IPS-18a (cell line): ENCODE results near the gene PCNX3.
A peak's percentile ranks its signal among the peaks of the same experiment; 100 is the strongest.

ENCODE experiments used
- H3K27ac ChIP-seq: one replicate; pipeline ENCODE4 v1.5.1; 2013; ENCODE audit warnings: low read length
- H3K27me3 ChIP-seq: one replicate; pipeline ENCODE4 v1.6.1; 2013; ENCODE audit warnings: mild to moderate bottlenecking, low read length; ENCODE audit not compliant: control insufficient read depth, insufficient read depth
- H3K36me3 ChIP-seq: one replicate; pipeline ENCODE4 v1.6.1; 2013; ENCODE audit warnings: low read depth, low read length; ENCODE audit not compliant: control insufficient read depth
- H3K4me1 ChIP-seq: one replicate; pipeline ENCODE4 v1.6.1; 2013; ENCODE audit warnings: low read depth, low read length; ENCODE audit not compliant: control insufficient read depth
- H3K4me3 ChIP-seq: one replicate; pipeline ENCODE4 v1.5.1; 2013; ENCODE audit warnings: low read length
- H3K9ac ChIP-seq: one replicate; pipeline ENCODE4 v1.6.1; 2013; ENCODE audit warnings: mild to moderate bottlenecking, low read length, moderate library complexity
- H3K9me3 ChIP-seq: one replicate; pipeline ENCODE4 v1.6.1; 2013; ENCODE audit warnings: low read depth, low read length; ENCODE audit not compliant: control insufficient read depth

Gene PCNX3

GRCh38 chr11:65584106-65584505 is 31.5 kb upstream of the PCNX3 start:
- H3K27ac ChIP-seq, result no peak overlapping the region
- H3K4me3 ChIP-seq, result no peak overlapping the region
- H3K36me3 ChIP-seq, result no peaks in the 10 kb centered on the region
- no peak overlapping the region for H3K9ac ChIP-seq
- H3K4me1 ChIP-seq, result peaks cover 4% of the 10 kb centered on the region
- H3K9me3 ChIP-seq, result no peaks in the 10 kb centered on the region
- no peaks in the 10 kb centered on the region for H3K27me3 ChIP-seq

DNA sequence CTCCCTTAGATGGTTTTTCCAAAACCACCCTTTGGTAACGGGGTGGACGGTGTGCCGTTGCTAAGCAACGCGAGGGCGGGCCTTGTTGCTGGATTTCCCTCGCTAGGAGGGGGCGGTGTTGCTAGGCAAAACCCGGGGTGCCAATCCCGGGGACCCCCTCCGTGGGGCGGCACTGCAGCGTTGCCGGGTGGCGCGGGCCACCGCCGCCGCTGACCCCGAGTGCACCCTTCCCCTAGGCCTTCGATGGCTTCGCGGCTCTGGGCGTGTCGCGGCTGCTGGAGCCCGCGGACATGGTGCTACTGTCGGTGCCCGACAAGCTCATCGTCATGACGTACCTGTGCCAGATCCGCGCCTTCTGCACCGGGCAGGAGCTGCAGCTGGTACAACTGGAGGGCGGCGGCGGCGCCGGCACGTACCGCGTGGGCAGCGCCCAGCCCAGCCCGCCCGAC is 30.8 kb upstream of the PCNX3 start:
- no peak overlapping the region for H3K27ac ChIP-seq
- H3K27me3 ChIP-seq, result no peaks in the 10 kb centered on the region
- no peak overlapping the region for H3K9ac ChIP-seq
- H3K4me1 ChIP-seq, result peaks cover 4% of the 10 kb centered on the region
- no peaks in the 10 kb centered on the region for H3K9me3 ChIP-seq
- H3K36me3 ChIP-seq, result no peaks in the 10 kb centered on the region
- H3K4me3 ChIP-seq, result no peak overlapping the region

GRCh38 chr11:65585396-65586246 is 30.0 kb upstream of the PCNX3 start:
- no peak overlapping the region for H3K27ac ChIP-seq
- no peak overlapping the region for H3K4me3 ChIP-seq
- no peaks in the 10 kb centered on the region for H3K9me3 ChIP-seq
- peaks cover 8% of the 10 kb centered on the region for H3K27me3 ChIP-seq
- peaks cover 4% of the 10 kb centered on the region for H3K4me1 ChIP-seq
- H3K9ac ChIP-seq, result no peak overlapping the region
- H3K36me3 ChIP-seq, result no peaks in the 10 kb centered on the region

GRCh38 chr11:65586247-65586630 is 29.3 kb upstream of the PCNX3 start:
- H3K9me3 ChIP-seq, result no peaks in the 10 kb centered on the region
- H3K27me3 ChIP-seq, result peaks cover 14% of the 10 kb centered on the region
- no peak overlapping the region for H3K27ac ChIP-seq
- peaks cover 4% of the 10 kb centered on the region for H3K4me1 ChIP-seq
- H3K9ac ChIP-seq, result no peak overlapping the region
- H3K36me3 ChIP-seq, result no peaks in the 10 kb centered on the region
- no peak overlapping the region for H3K4me3 ChIP-seq

DNA sequence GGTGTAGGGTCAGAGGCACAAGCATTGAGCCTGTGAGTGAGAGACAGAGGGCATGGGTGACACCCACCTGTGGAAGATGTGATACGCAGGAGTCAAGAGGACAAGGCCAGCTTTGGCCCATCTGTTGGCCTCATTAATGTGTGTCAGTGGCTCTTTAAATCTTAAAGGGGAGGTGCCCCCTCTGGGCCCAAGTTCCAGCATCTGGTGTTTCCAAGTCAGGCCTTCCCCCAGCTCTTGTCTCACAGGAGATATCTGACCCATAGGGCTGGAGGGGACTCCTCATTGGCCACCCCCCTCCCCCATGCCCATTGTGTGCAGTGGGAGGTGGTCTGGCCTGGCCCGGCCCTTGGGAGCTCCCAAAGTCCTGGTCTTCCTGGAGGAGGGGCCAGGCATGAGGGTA is 28.9 kb upstream of the PCNX3 start:
- Histone ChIP-seq H3K9ac (no peak overlapping the region), H3K36me3 (no peaks in the 10 kb centered on the region), H3K4me1 (peaks cover 4% of the 10 kb centered on the region), H3K27ac (no peak overlapping the region), H3K27me3 (peaks cover 18% of the 10 kb centered on the region), H3K9me3 (no peaks in the 10 kb centered on the region), H3K4me3 (no peak overlapping the region)

- H3K36me3 ChIP-seq, result no peaks in the 10 kb centered on the region
- peaks cover 7% of the 10 kb centered on the region for H3K4me1 ChIP-seq
- H3K27ac ChIP-seq, result no peak overlapping the region
- no peaks in the 10 kb centered on the region for H3K9me3 ChIP-seq
- no peak overlapping the region for H3K4me3 ChIP-seq
- H3K27me3 ChIP-seq, result peaks cover 33% of the 10 kb centered on the region
- H3K9ac ChIP-seq, result no peak overlapping the region
Observed at GRCh38 chr11:65588199-65589054, 27.1 kb upstream of the PCNX3 start.

DNA sequence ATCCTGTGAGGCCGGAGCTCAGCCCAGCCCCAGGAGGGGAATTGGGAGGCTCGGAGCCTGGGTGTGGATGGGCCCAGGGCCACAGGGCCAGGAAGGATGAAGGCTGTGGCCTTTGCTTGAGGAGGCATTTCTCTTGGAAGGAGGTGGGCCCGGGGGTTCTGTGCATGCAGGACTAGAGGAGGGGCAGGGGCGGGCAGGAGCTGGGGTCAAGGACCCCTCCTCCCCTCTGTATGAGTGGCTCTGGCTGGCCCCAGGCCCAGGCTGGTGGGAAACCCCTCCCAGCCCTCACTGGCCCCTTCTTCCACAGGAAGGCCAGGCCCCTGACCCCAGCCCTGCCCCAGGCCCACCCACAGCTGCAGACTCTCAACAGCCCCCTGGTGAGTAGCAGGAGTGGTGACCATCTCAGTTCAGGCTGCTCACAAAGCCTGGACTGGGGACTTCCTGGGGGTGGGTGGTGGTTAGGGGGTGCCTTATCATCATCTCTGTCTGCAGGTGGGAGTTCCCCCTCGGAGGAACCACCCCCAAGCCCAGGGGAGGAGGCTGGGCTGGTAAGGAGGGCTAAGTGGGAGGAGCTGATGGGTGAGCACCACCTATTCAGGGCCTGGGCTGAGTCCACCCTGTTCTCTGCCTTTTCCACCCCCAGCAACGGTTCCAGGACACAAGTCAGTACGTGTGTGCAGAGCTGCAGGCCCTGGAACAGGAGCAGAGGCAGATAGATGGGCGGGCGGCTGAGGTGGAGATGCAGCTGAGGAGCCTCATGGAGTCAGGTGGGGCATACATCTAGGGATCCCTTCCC is 25.9 kb upstream of the PCNX3 start:
- no peak overlapping the region for H3K9ac ChIP-seq
- no peaks in the 10 kb centered on the region for H3K36me3 ChIP-seq
- H3K27ac ChIP-seq, result no peak overlapping the region
- H3K4me1 ChIP-seq, result peaks cover 7% of the 10 kb centered on the region
- no peak overlapping the region for H3K4me3 ChIP-seq
- H3K9me3 ChIP-seq, result no peaks in the 10 kb centered on the region
- H3K27me3 ChIP-seq, result peaks cover 43% of the 10 kb centered on the region

DNA sequence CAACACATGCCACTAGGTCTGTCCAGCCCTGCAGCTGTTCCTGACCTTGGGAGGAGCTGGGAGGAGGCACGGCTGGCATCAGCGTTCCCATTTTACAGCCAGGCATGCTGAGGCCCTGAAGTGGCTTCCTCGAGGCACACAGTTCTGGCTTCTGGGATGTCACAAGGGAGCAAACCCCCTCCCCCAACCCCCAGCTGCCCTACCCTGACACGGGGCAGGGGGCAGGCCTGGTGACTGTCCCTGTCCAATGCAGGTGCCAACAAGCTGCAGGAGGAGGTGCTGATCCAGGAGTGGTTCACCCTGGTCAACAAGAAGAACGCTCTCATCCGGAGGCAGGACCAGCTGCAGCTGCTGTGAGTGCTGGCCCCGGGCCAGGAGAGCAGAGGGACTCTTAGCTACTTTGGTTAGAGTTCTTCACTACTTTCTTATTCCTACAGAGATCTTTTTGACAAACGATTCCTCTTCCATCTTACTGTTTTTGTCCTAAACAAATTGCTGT is 25.3 kb upstream of the PCNX3 start:
- Histone ChIP-seq H3K36me3 (no peaks in the 10 kb centered on the region), H3K9ac (no peak overlapping the region), H3K4me1 (peaks cover 7% of the 10 kb centered on the region), H3K9me3 (no peaks in the 10 kb centered on the region), H3K4me3 (no peak overlapping the region), H3K27ac (no peak overlapping the region), H3K27me3 (peaks cover 43% of the 10 kb centered on the region)

DNA sequence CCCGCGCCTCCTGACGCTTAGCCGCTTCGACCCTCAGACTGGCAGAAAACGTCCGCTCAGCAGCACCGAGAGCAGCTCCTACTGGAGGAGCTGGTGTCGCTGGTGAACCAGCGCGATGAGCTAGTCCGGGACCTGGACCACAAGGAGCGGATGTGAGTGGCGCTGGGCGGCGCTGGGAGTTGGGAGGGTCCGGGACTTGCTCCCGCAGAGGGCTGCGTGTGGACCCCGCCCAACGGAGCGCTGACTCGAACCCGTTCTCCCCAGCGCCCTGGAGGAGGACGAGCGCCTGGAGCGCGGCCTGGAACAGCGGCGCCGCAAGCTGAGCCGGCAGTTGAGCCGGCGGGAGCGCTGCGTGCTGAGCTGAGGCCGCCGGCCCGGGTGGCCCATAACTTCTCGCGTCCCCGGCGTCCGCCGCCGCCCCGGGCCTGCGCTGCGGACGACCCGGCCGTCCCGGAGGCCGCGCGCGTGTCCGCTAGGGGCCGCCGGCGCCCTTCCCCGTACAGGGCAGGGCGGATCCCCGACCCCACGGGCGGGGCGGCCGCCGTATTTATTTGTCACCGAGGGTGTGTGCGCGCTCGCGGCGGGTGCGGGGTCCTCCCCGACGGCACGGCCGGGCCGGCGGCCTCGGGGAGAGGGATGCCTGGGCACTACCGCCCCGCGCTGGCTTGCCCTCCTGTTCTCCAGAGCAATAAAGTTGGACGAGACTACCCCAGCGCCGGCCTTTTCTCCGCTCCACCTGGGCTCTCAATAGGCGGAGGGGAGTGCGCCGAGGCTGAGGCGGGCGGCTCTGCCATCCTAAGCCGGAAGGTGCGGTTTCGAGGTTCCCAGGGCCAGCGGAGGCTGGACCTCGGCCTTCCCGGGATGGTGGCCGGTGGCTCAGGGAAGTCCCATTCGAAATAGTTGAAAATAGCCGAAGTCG is 23.4 kb upstream of the PCNX3 start:
- peak overlapping the region; percentile 54 for H3K4me3 ChIP-seq
- no peak overlapping the region for H3K27ac ChIP-seq

DNA sequence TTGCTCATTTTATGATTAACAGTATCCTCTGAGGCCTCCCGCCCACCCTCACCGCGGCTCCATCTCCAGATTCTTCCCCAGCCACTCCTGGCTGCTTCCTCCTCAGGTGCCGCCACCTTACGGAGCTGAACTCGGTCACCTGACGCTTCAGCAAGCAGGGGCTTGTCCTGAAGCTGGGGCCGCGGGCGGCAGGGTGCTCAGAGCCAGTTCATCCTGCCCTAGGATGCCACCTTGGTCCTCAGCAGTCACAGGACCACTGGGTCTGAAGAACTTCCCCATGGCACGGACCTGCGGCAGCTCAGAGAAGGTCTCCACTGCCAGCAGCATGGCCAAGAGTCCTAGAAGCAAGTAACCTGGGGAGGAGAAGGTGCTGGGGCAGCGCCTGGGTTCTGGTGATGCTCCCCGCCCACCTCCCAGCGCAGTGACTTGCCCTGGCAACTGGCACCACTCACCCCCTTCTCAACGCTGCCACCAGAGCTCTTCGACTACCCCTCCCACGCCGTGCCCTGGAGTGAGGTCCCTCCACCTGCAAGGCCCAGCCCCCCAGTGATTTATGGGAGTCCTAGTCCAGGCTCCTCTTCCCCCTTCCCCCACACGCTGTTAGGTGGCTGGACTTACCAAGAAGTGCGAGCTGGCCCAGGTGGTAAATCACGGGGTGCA is 22.6 kb upstream of the PCNX3 start:
- H3K36me3 ChIP-seq, result no peaks in the 10 kb centered on the region
- H3K9ac ChIP-seq, result no peak overlapping the region
- H3K9me3 ChIP-seq, result no peaks in the 10 kb centered on the region
- peaks cover 3% of the 10 kb centered on the region for H3K4me1 ChIP-seq
- H3K27me3 ChIP-seq, result peaks cover 43% of the 10 kb centered on the region
- H3K27ac ChIP-seq, result no peak overlapping the region
- peak overlapping the region; percentile 54 for H3K4me3 ChIP-seq

More for the DNA sequence above, 23.4 kb upstream of the PCNX3 start:
- H3K27me3 ChIP-seq, result peaks cover 43% of the 10 kb centered on the region
- H3K4me1 ChIP-seq, result peaks cover 3% of the 10 kb centered on the region
- H3K36me3 ChIP-seq, result no peaks in the 10 kb centered on the region
- H3K9ac ChIP-seq, result no peak overlapping the region
- no peaks in the 10 kb centered on the region for H3K9me3 ChIP-seq
